Measurements from ENCODE around the gene KATNAL2.
"Not testable (repeated sequence)": the region's sequence is repeated elsewhere in the genome, so short reads cannot be mapped to it uniquely, and the experiment has no call there.

DNA sequence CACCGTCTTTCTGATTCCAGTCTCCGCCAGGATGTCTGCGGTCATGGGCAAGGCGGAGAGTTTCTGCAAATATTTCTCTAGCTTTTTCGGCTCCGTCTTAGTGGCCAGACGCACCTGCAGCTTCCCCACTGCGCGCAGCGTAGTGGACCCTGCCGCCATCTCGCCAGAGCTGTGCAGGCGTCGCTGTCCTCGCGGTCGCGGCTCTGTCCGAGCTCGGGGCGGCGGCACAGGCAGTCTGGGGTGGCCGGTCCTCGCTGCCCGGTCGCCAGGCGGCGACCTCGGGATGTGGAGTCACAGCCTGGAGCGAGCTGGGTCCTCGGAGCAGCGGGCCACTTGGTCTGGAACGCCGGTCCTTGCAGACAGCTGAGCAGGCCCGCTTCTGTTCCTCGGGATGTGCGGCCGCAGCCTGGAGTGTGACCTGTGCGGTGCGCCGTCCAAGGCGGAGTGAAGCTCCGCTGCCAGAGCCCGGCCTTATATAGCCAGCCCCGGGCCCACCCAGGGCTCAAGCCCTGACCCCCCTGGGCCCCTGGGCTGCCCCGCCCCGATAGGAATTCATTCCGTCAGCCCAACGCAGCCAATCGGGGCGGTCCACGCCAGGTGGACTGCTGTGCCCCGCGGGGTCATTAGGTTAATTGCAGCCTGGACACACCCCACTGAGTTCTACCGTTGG, 112.4 kb downstream of the KATNAL2 start:
- not testable (repeated sequence) for TF ChIP-seq POLR2A (IDR thresholded peaks at IDR 0.05; ENCODE audit: low read length); GATA1 (IDR thresholded peaks at IDR 0.05; ENCODE audit: low read depth, low read length)
